Nucleus accumbens (tissue), 56 donors: ENCODE measurements around the gene FAF1.
A peak's percentile ranks its signal among the peaks of the same experiment; 100 is the strongest.
"Not testable (repeated sequence)": the region's sequence is repeated elsewhere in the genome, so short reads cannot be mapped to it uniquely, and the experiment has no call there.

Experiments
- DNase-seq, 56 donors: peaks; one replicate each; lab custom pipeline; 2025; lab: John Stamatoyannopoulos, UW

FAF1 gene

DNA sequence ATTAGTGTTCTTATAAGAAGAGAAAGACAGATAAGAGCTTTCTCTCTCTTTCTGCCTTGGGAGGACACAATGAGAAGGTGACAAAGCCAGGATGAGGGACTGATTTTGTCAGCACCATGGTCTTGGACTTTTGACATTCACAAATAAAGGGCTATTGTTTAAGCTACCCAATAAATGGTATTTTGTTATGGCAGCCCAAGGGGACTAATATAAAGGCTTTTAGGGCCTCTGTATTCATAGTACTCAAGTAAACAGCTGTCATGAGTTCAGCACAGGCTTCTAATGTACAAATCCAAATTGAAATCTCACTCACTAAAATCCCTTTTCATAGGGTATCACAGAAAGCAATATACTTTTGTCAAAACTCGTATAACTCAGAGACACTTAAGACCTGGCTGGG, 242.7 kb downstream of the FAF1 start:
- no peak for DNase-seq

- DNase-seq, result not testable (repeated sequence)
Observed at GRCh38 chr1:50716455-50716854, 243.6 kb downstream of the FAF1 start.

DNA sequence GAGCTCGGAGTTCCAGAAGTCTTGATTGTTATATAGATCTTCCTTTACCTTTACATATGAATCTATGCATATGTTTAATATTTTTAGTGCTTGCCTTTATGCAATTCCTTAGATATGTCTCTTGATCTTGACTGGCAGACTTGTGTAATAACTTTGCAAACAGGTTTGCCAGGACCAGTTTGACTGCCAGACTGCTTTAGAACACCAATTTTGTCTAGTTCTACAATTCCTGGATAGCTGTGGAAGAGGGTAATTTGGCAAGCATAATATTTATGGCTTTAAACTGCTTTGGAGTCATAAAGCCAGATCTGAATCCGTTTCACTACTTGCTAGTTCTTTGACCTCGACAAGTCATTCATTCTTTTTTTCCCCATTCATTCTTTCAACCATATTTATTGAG, 250.0 kb downstream of the FAF1 start:
- no peak for DNase-seq

GRCh38 chr1:50707824-50708223, 252.2 kb downstream of the FAF1 start:
- no peak for DNase-seq

- no peak for DNase-seq
Observed at GRCh38 chr1:50705699-50706098, 254.4 kb downstream of the FAF1 start.

DNA sequence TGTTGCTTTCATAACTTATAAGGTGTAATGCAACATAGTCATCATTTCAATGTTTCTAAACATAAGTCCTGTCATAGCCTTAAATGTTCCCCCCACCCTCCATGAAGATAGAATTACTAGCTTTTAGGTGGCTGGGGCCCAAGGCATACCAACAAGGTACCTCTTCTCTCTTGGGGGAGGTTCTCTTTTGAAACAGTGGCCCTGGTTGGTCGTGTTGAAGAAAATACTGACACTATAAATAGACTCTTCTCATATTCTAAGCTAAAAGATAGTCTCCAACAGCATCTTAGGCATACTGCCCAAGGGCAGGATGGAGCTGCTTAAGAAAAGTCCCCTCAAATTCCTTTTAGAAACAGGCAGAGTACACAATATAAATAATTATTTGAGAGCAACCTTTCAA, 255.0 kb downstream of the FAF1 start:
- DNase-seq, result no peak

DNA sequence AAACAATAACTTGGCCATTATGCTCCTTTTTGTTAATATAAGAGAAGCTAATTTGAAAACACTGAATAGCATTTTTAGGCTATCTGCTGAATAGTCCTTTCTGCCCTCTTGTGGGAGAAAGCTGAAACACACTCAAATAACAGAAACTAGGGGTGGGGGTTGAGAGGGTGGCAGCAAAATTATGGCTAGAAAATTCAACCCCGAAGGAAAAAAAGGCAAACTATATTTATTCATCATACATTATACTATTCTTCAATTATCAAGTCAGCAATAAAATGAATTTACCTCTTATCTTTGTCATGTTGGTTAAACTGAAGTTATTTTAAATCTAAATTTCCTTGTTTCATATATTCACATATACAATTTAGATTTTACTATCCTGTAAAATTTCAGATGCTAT, 255.9 kb downstream of the FAF1 start:
- peak in 8 of 56 donors; percentile 3 to 59 (median 12) for DNase-seq

- no peak for DNase-seq
Observed at GRCh38 chr1:50703240-50703639, 256.8 kb downstream of the FAF1 start.

GRCh38 chr1:50702395-50702794, 257.7 kb downstream of the FAF1 start:
- no peak for DNase-seq

DNA sequence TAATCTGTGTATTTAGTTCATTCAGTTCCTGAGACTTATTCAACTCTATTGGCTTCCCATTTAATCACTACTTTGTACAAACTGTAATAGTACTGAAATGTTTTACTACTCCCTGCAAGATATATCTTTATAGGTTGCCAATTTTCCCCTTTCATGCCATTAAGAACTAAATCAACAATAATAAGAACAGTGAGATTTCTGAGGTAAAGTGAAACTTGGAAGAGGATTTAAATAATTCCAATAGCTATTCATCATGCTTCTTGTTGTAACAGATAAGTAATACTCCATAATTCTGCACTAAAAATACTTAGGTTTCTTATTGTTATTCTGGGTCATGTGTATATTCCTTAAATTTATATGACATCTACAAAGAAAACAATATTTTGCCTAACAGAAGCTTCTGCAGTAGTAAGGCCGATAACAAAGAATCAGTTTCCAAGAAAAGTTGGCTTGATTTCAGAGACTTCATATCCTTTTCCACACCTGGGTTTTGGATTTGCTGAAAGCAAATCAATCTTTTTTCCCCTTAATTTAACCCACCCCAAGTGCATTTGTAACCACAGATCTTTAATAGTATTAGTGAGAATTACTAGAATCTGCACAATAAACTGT, 258.3 kb downstream of the FAF1 start:
- no peak for DNase-seq

DNA sequence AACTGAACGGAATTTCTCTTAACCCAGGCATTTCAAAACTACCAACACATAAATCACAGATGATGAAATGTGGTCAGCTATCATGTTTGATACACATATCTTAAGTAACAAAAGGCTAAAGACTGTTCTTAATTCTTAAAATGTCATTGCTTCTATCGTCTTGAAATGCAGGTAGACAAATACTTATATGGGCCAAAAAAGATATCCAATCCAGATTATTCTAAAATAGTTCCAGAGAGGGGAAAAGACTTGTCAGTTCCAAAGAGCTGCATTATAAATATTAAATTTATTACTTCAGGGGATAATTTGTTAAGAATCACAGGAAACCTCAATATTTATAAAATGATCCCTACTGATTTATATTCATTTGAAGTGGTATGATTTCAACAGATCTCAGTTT, 259.4 kb downstream of the FAF1 start:
- no peak for DNase-seq

GRCh38 chr1:50700214-50700613, 259.9 kb downstream of the FAF1 start:
- peak in 1 of 56 donors; percentile 20 for DNase-seq

GRCh38 chr1:50699795-50700194, 260.3 kb downstream of the FAF1 start:
- no peak for DNase-seq

- DNase-seq, result peak in 30 of 56 donors; percentile 2 to 70 (median 34)
Observed at GRCh38 chr1:50697440-50698421, 262.3 kb downstream of the FAF1 start.

DNA sequence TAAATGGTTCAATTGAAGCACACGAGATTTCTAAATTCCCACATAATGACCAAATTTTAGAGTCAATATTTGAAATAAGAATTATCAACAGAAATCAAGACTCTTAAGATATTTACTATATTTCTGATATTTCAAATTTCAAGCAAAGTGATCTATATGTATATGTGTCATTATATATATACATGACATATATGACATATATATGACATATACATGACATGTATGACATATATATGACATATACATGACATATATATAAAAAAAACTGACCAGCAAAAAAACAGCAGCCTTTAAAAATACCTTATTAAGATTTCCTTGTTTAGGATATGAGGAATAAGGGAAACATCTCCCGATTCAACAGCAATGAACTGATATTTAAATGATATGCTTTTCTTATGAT, 266.2 kb downstream of the FAF1 start:
- DNase-seq, result no peak

- DNase-seq, result peak in 5 of 56 donors; percentile 7 to 39 (median 14)
Observed at GRCh38 chr1:50684185-50684584, 275.9 kb downstream of the FAF1 start.

DNA sequence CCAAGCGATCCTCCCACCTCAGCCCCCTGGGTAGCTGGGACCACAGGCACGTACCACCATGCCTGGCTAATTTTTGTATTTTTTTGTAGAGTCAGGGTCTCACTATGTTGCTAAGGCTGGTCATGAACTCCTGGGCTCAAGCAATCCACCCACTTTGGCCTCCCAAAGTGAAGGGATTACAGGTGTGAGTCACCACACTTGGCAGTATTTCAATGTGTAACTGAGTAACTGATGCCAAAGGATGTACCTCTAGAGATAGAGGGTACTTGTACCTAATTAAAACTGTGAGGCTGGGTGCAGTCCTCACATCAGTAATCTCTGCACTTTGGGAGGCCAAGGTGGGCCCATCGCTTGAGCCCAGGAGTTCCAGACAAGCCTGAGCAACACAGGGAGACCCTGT, 278.1 kb downstream of the FAF1 start:
- no peak for DNase-seq

- DNase-seq, result peak in 1 of 56 donors; percentile 7
Observed at GRCh38 chr1:50667710-50668356, 292.2 kb downstream of the FAF1 start.

GRCh38 chr1:50667272-50667671, 292.8 kb downstream of the FAF1 start:
- DNase-seq, result no peak

DNA sequence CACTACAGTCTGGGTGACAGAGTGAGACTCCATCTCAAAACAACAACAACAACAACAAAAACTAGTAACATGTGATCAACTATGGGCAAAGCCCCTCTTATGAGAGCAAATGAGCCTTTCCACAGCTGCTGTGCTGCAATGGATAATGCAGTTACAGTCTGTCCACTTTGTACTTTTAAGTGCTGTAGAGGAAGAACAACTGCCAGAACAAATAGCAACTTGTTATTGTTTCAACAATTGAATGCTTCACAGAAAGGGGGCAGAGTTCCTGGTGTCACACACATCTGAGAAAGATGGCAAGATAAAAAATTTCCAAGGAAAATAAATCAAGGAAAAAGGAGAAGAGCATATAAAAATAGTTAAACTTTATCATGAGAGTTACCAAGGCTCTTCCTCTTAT, 293.2 kb downstream of the FAF1 start:
- peak in 5 of 56 donors; percentile 9 to 20 (median 15) for DNase-seq

- no peak for DNase-seq
Observed at GRCh38 chr1:50665413-50665812, 294.7 kb downstream of the FAF1 start.
